Cardiac fibroblast (primary cell): Measurements from ENCODE around the gene SHMT2.

Experiments used
- DNase-seq, 2 donors: peaks; one replicate each; pipeline versions ENCODE4 v3.0.0 to v3.0.0-alpha.2; 2010; ENCODE audit warnings: low read depth in 2 of 2
- H3K4me3 ChIP-seq, 2 donors: replicated peaks in 1 of 2; 1 replicate in 1 of 2; 2 replicates in 1 of 2; pipeline ENCODE4 v1.5.1; 2011; ENCODE audit warnings: low read depth in 2 of 2, low read length in 2 of 2, mild to moderate bottlenecking in 2 of 2, moderate library complexity in 1 of 2
- CTCF ChIP-seq: IDR thresholded peaks from one replicate; pipeline ENCODE4 v1.5.1; 2011; ENCODE audit warnings: low read depth, mild to moderate bottlenecking, low read length, inconsistent platforms

Gene SHMT2

DNA sequence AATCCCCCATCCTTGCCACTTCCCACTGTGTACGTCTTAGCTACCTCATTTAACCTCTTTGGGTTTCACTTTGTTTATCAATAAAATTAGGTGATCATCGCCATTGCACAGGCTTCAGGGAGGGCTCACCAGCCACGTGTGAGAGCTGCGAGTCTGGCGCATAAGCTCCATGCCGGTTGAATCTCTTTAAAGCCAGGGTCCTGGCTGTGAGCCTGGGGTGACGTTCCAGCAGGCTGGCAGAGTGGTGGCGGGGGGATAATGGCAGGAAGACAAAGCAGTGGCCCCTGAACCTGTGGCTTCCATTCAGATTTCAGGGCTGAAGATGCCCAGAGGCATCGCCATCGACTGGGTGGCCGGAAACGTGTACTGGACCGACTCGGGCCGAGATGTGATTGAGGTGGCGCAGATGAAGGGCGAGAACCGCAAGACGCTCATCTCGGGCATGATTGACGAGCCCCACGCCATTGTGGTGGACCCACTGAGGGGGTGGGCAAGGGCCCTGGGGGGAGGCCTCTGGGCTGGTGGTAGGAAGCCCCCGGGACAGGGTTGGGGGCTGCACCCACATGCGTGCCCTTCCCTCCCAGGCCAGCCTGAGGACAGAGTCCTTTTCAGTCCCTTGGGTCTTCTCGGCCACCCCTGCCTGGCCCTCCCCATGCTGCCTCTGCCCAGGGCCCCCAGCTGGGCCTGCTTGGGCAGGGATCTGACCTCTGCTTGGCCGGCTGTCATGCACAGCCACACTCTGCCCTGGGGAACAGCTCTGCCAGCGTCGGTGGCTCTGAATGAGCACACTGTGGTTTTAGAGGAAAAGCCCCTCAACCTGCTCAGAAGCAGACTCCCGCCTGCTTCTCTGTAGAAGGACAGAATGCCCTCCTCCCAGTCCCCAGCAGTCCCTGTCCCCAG, 21.5 kb upstream of the SHMT2 start:
- DNase-seq, result no peak
- H3K4me3 ChIP-seq, result no peak overlapping the region
- TF ChIP-seq CTCF, result no peak

DNA sequence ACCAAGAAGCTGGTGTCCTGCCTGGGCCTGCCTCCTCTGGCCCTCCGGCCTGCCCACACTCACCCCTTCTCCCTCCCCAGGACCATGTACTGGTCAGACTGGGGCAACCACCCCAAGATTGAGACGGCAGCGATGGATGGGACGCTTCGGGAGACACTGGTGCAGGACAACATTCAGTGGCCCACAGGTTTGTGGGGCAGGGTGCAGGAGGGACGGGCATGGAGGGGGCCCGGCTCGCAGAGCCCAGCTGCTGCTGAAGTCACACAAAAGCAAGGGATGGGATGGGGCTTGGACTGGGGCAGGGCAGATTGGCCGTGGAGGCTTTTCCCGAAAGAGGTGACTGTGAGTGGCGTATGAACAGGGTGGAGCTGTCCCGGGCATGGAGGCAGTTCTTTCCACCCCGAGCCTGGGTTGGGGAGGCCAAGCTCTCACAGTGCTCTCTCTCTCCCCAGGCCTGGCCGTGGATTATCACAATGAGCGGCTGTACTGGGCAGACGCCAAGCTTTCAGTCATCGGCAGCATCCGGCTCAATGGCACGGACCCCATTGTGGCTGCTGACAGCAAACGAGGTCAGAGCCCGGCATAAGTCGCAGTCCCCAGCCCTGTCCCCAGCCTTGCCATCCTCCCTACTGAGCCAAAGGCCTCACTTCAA, 20.8 kb upstream of the SHMT2 start:
- H3K4me3 ChIP-seq, result no peak overlapping the region
- peak in 1 of 2 donors; percentile 51 for DNase-seq
- no peak for TF ChIP-seq CTCF

- no peak for TF ChIP-seq CTCF
- no peak overlapping the region for H3K4me3 ChIP-seq
- no peak for DNase-seq
These were observed 19.6 kb upstream of the SHMT2 start for GRCh38 chr12:57209916-57210315.

DNA sequence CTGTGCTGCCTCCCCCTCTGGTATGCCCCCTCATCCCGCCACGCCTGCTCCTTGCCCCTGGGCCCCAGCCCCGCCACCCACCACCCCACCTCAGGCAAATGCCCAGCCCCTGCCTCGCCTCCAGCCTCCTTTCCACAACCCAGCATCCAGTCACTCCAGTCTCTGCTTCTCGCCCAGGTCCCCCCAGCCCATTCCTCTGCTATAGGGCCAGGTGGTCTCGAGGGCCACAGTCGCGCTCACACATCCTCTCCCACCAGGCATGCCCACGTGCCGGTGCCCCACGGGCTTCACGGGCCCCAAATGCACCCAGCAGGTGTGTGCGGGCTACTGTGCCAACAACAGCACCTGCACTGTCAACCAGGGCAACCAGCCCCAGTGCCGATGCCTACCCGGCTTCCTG, 19.1 kb upstream of the SHMT2 start:
- TF ChIP-seq CTCF, result no peak
- no peak for DNase-seq
- H3K4me3 ChIP-seq, result no peak overlapping the region

DNA sequence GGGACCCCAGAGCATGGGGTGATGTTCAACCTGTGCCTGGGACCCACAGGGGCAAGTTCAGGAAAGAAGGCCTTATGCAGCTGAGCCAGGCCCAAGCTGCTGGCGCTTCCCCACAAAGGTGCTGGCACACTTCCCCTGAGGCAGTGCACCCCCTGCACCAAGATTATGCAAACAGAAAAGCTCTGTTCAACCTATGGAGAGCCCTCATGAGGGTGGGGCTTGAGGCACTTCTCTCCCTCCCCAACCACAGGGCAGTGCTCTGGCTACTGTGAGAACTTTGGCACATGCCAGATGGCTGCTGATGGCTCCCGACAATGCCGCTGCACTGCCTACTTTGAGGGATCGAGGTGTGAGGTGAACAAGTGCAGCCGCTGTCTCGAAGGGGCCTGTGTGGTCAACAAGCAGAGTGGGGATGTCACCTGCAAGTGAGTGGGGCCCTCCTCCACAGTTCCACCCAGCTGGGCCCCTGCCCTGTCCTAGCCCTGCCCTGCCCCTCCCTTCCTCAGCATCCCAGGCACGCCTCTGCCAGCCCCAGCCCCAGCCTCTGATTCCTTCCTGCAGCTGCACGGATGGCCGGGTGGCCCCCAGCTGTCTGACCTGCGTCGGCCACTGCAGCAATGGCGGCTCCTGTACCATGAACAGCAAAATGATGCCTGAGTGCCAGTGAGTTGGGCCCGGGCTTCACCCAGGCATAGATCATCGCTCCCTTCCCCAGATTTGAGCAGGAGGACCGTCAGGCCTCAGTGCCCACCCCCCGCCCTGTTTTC, 18.4 kb upstream of the SHMT2 start:
- no peak for TF ChIP-seq CTCF
- H3K4me3 ChIP-seq, result no peak overlapping the region
- DNase-seq, result no peak

DNA sequence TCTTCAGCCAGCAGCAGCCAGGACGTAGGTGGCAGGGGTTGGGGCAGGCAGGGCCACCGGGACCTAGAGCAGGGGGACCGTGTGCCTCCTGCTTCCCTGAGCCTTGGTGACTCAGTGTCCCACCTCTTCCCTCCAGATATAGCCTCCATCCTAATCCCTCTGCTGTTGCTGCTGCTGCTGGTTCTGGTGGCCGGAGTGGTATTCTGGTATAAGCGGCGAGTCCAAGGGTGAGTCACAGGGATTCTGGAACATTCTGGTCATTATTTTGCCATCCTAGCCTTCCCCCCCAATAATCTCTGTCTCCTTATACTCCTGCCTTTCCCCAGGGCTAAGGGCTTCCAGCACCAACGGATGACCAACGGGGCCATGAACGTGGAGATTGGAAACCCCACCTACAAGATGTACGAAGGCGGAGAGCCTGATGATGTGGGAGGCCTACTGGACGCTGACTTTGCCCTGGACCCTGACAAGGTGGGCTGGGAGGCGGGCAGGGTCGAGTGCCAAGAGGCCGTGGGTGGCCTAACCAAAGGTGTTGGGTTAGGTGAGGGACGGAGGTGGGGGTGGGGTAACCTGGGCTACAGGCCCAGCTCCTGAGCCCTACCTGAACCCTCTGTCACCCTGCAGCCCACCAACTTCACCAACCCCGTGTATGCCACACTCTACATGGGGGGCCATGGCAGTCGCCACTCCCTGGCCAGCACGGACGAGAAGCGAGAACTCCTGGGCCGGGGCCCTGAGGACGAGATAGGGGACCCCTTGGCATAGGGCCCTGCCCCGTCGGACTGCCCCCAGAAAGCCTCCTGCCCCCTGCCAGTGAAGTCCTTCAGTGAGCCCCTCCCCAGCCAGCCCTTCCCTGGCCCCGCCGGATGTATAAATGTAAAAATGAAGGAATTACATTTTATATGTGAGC, 17.5 kb upstream of the SHMT2 start:
- no peak overlapping the region for H3K4me3 ChIP-seq
- TF ChIP-seq CTCF, result no peak
- DNase-seq, result no peak
